K562 (cell line): Measurements from ENCODE around the gene NAXE. TPM values are rescaled to one million over a fixed set of nuclear protein-coding genes. Genes with fewer than 3 reads are reported as not detected.

Experiments used
- ATAC-seq: fragments of 200-7000 bp; cut with Tn5 transposase; 3 replicates; pipeline ENCODE4 v1.9.1; 2020; ENCODE audit warnings: moderate library complexity
- BruUV-seq: library from RNA; stranded (reverse); fragments of 400-500 nt; replicated peaks from 2 replicates; lab custom pipeline; 2021; lab: Mats Ljungman, UMichigan
- CTCF ChIA-PET: fragments of 300-600 bp; formaldehyde crosslinking; extraction: SDS; loops from one replicate; lab custom pipeline; 2021; ENCODE audit warnings: low intra/inter-chr PET ratio; lab: Yijun Ruan, JAX
- POLR2A ChIA-PET: fragments of 300-600, 350-650 bp; sonication (Branson Sonifier 250); formaldehyde crosslinking; extraction: SDS; loops from one replicate; lab custom pipeline; 2021; ENCODE audit warnings: antibody characterized with exemption, inconsistent platforms; lab: Yijun Ruan, JAX
- DNase-seq, 4 experiments: peaks; one replicate each; pipeline versions ENCODE4 v3.0.0 to v3.0.0-alpha.2; 2011 to 2018; ENCODE audit warnings: low spot score in 3 of 4, mixed read lengths in 3 of 4; ENCODE audit errors: extremely low read depth in 1 of 4
- FAIRE-seq: peaks from 2 replicates; lab custom pipeline; 2011; peaks lifted over from hg19 to GRCh38; lab: Jason Lieb, UNC
- H2AFZ ChIP-seq: 2 replicates; pipeline ENCODE4 v1.6.0; 2011; ENCODE audit warnings: low read depth, low read length, control low read depth, inconsistent platforms
- H3K27ac ChIP-seq: fragments of 200-600 bp; 3 replicates; pipeline ENCODE4 v1.8.0; 2011; ENCODE audit warnings: low read depth, mild to moderate bottlenecking, control low read depth, inconsistent platforms, low read length, moderate library complexity, mixed read lengths; ENCODE audit errors: extremely low read depth
- H3K27me3 ChIP-seq, 2 experiments: fragments of 300-600 bp in 1 of 2; 2 replicates in 1 of 2; 3 replicates in 1 of 2; pipeline versions ENCODE4 v1.6.0 to v1.8.0; 2011; ENCODE audit warnings: inconsistent platforms in 2 of 2, low read length in 2 of 2, mild to moderate bottlenecking in 1 of 2, mixed read lengths in 1 of 2, moderate library complexity in 1 of 2; ENCODE audit not compliant: control insufficient read depth in 2 of 2, insufficient read depth in 2 of 2
- H3K36me3 ChIP-seq: fragments of 300-600 bp; 3 replicates; pipeline ENCODE4 v1.8.0; 2011; ENCODE audit warnings: mild to moderate bottlenecking, low read length, inconsistent platforms; ENCODE audit not compliant: control insufficient read depth, insufficient read depth
- H3K4me1 ChIP-seq, 2 experiments: fragments of 200-600 bp in 1 of 2; replicated peaks in 1 of 2; 2 replicates in 1 of 2; 3 replicates in 1 of 2; pipeline versions ENCODE4 v1.5.1 to v1.8.0; 2011; ENCODE audit warnings: inconsistent platforms in 2 of 2, low read length in 2 of 2, mild to moderate bottlenecking in 1 of 2, mixed read lengths in 1 of 2, moderate library complexity in 1 of 2; ENCODE audit not compliant: control insufficient read depth in 2 of 2, insufficient read depth in 2 of 2
- H3K4me2 ChIP-seq: 2 replicates; pipeline ENCODE4 v1.6.1; 2011; ENCODE audit warnings: low read length, control low read depth, inconsistent platforms, mixed read lengths; ENCODE audit not compliant: insufficient read depth
- H3K4me3 ChIP-seq: fragments of 200-600 bp; sonication (generic), shearing (Covaris generic); 2 replicates; pipeline ENCODE4 v1.5.1; 2016; ENCODE audit warnings: control low read depth, inconsistent platforms
- H3K79me2 ChIP-seq: fragments of 200-600 bp; 3 replicates; pipeline ENCODE4 v1.8.0; 2011; ENCODE audit warnings: low read length, inconsistent platforms; ENCODE audit not compliant: control insufficient read depth, insufficient read depth
- H3K9ac ChIP-seq, 2 experiments: 2 replicates each; pipeline versions ENCODE4 v1.6.0 to v1.6.1; 2011; ENCODE audit warnings: low read depth in 2 of 2, low read length in 2 of 2, control low read depth in 1 of 2, inconsistent platforms in 1 of 2, mild to moderate bottlenecking in 1 of 2, mixed read lengths in 1 of 2; ENCODE audit not compliant: insufficient read depth in 1 of 2
- H3K9me1 ChIP-seq: one replicate; pipeline ENCODE4 v1.6.0; 2011; ENCODE audit warnings: inconsistent platforms, mild to moderate bottlenecking, low read length, moderate library complexity; ENCODE audit not compliant: control insufficient read depth, insufficient read depth
- H3K9me3 ChIP-seq: replicated peaks from 2 replicates; pipeline ENCODE4 v1.5.1; 2011; ENCODE audit warnings: low read depth, low read length, inconsistent platforms; ENCODE audit not compliant: control insufficient read depth, insufficient read depth
- H4K20me1 ChIP-seq: replicated peaks from 2 replicates; pipeline ENCODE4 v1.6.1; 2011; ENCODE audit warnings: low read length, inconsistent platforms, mixed read lengths; ENCODE audit not compliant: control insufficient read depth, insufficient read depth
- CCNT2 ChIP-seq: IDR thresholded peaks from 2 replicates; pipeline ENCODE4 v1.6.1; 2011; ENCODE audit warnings: borderline replicate concordance, low read depth, mild to moderate bottlenecking, moderate library complexity, mixed read lengths, low read length; ENCODE audit not compliant: insufficient read length; ENCODE audit errors: extremely low read depth
- FOSL1 ChIP-seq: fragments of 200-800 bp; sonication (Bioruptor generic); conservative IDR thresholded peaks from 2 replicates; pipeline ENCODE4 v1.6.1; 2016; ENCODE audit warnings: missing genetic modification characterization, missing compliant biosample characterization
- MYNN ChIP-seq, 2 experiments: sonication (generic); formaldehyde crosslinking in 1 of 2; IDR thresholded peaks; 2 replicates each; pipeline versions ENCODE4 v1.5.0 to v1.6.1; 2016 to 2020; ENCODE audit warnings: antibody characterized with exemption in 1 of 2, missing genetic modification reagents in 1 of 2
- VEZF1 ChIP-seq: fragments of 200-800 bp; sonication (Bioruptor generic); IDR thresholded peaks from 2 replicates; pipeline ENCODE4 v1.6.1; 2017; ENCODE audit warnings: missing genetic modification characterization, missing compliant biosample characterization
- WGBS: fragments of 100-300 bp; shearing (Covaris generic); methylation state at CpG from one replicate; pipeline ENCODE4 v1.1.6; 2016; ENCODE audit warnings: low coverage, mixed read lengths; ENCODE audit not compliant: insufficient coverage; ENCODE audit errors: missing lambda C conversion rate; 5-methylcytosine and 5-hydroxymethylcytosine counted together
- in situ Hi-C: fragments of 300-500 bp; cut with MboI; formaldehyde crosslinking; loops from 4 replicates; pipeline ENCODE4 v1.15.0; 2018; ENCODE audit warnings: inconsistent platforms, mixed read lengths
- intact Hi-C: fragments of 100-400 bp; cut with micrococcal nuclease; formaldehyde crosslinking; loops from 2 replicates; pipeline ENCODE4 v1.14.2; 2022
- polyA plus RNA-seq, 8 experiments: library from polyadenylated mRNA; depleted of rRNA in 4 of 8; stranded (reverse) in 5 of 8; unstranded in 3 of 8; fragments of >200 nt; fragmentation: Nextera tagmentation in 2 of 8; fragmentation: Illumina TruSeq in 1 of 8; extraction: Ambion mirVana in 2 of 8; extraction: Trizol in 1 of 8; gene quantifications; 2 replicates each; pipeline versions ENCODE4 v1.2.1 to v1.2.3, GENCODE V29; 2011 to 2014; ENCODE audit warnings: inconsistent platforms in 1 of 8, missing spikeins in 1 of 8
- total RNA-seq, 7 experiments: library from RNA; depleted of rRNA in 6 of 7; stranded (reverse); fragments of >200 nt in 6 of 7; fragmentation: Illumina TruSeq in 2 of 7; extraction: Trizol in 2 of 7; gene quantifications; 2 replicates each; pipeline versions ENCODE4 v1.2.1 to v1.2.3, GENCODE V29; 2011 to 2021; ENCODE audit warnings: low replicate concordance in 1 of 7
- TF ChIP-seq, protein P1 (sequence below): sonication (generic); formaldehyde crosslinking; IDR thresholded peaks from 2 replicates; pipeline ENCODE4 v1.8.1; 2023; ENCODE audit warnings: mild to moderate bottlenecking, missing genetic modification reagents

NAXE gene
- total and polyA plus RNA-seq, 9 of the 15 experiments (the other 6 are each of a cell fraction or from before 2014, with no cell fraction given): 27.3 to 137 (median 90.0) TPM

GRCh38 chr1:156641761-156642264 is 50.2 kb downstream of the NAXE start, which contains the start of gene BCAN:
Gene BCAN (plus strand): TSS chr1:156642117. CDS start chr1:156646055, 3,938 bp downstream.
- in situ Hi-C loops (no loop called here), intact Hi-C loops (no loop called here)
- TF ChIP-seq CCNT2: no peak
- TF ChIP-seq VEZF1 (CRISPR knock-in tag): peak; percentile 29; the same call in 1 of the 2 replicates
- TF ChIP-seq, protein P1, sequence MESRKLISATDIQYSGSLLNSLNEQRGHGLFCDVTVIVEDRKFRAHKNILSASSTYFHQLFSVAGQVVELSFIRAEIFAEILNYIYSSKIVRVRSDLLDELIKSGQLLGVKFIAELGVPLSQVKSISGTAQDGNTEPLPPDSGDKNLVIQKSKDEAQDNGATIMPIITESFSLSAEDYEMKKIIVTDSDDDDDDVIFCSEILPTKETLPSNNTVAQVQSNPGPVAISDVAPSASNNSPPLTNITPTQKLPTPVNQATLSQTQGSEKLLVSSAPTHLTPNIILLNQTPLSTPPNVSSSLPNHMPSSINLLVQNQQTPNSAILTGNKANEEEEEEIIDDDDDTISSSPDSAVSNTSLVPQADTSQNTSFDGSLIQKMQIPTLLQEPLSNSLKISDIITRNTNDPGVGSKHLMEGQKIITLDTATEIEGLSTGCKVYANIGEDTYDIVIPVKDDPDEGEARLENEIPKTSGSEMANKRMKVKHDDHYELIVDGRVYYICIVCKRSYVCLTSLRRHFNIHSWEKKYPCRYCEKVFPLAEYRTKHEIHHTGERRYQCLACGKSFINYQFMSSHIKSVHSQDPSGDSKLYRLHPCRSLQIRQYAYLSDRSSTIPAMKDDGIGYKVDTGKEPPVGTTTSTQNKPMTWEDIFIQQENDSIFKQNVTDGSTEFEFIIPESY (CRISPR knock-in tag): peak; percentile 93; the same call in 1 of the 2 replicates
- no peak for TF ChIP-seq FOSL1 (tag)
- TF ChIP-seq MYNN (IDR thresholded peaks at IDR 0.05): 0 out of 2 replicates have a peak, but pooled peaks have one; percentile 8
- TF ChIP-seq MYNN (CRISPR knock-in tag; IDR thresholded peaks at IDR 0.05): no peak
- no peaks in the 10 kb centered on the region for H3K27me3 ChIP-seq
- ATAC-seq (peak; percentile 45), FAIRE-seq (no peak), DNase-seq (peak in 2 of 4 experiments; percentile 55 to 58)
- H3K4me1 ChIP-seq: peaks cover 0 to 18% of the 10 kb centered on the region in 2 experiments; a peak in 2 of 5 replicates
- peaks cover 38% of the 10 kb centered on the region for H3K36me3 ChIP-seq
- H2AFZ ChIP-seq: no peak within 1 kb of the TSS
- H3K9me3 ChIP-seq: no peaks in the 10 kb centered on the region
- no peak within 1 kb of the TSS for H3K9ac ChIP-seq
- no peak within 1 kb of the TSS for H3K27ac ChIP-seq
- WGBS: 43% methylated on average over 7 of the region's 46 CpGs
- BruUV-seq: no TSS peak
- H3K4me2 ChIP-seq: no peak within 1 kb of the TSS
- ChIA-PET CTCF (no interaction called here), POLR2A (interaction anchor here (1.0 to 1.3 kb wide), 3 partner anchors 10 to 131 kb away, joined by 3 read pairs; no protein-coding TSS in a partner anchor)
- no peaks in the 10 kb centered on the region for H3K79me2 ChIP-seq
- H3K9me1 ChIP-seq: no peaks in the 10 kb centered on the region
- H4K20me1 ChIP-seq: peaks cover 46% of the 10 kb centered on the region
- H3K4me3 ChIP-seq: no peak within 1 kb of the TSS
